COR-L47 (cell line): Measurements from ENCODE around the gene RRP1.
A peak's percentile ranks its signal among the peaks of the same experiment; 100 is the strongest.

ENCODE experiments used
- DNase-seq: peaks from one replicate; lab custom pipeline; 2025; lab: John Stamatoyannopoulos, UW

RRP1 gene

DNA sequence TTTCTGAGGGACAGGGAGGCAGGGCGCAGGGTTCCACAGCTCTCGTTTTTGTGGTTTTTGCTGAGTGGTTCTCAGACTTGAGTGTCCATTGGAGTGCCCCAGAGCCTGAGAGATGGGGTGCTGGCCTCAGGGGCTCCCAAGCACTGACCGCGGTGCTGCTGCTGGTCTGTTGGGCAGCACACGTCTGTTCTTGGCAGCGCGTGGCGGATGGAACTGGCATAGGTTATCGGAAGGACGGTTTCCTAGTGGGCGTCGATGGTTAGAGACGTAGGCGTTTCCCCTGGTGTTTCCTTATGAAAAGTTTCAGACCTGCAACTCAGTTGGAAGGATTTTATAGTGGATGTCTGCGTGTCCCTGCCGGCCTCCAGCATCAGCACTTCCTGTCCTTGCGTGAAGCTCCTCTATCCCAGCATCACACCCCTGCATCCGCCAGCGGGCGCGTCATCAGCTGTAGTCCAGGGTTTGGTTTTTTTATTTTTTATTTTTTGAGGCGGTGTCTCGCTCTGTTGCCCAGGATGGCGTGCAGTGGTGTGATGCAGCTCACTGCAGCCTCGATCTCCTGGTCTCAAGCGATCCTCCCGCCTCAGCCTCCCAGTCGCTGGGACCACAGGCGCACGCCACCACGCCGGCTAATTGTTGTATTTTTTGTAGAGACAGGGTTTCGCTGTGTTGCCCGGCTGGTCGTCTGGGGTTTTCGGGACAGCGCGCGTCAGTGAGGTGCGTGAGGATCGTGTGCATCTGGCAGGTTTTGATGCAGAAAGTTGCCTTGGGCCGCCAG is 11.8 kb downstream of the RRP1 start:
- DNase-seq: no peak

DNA sequence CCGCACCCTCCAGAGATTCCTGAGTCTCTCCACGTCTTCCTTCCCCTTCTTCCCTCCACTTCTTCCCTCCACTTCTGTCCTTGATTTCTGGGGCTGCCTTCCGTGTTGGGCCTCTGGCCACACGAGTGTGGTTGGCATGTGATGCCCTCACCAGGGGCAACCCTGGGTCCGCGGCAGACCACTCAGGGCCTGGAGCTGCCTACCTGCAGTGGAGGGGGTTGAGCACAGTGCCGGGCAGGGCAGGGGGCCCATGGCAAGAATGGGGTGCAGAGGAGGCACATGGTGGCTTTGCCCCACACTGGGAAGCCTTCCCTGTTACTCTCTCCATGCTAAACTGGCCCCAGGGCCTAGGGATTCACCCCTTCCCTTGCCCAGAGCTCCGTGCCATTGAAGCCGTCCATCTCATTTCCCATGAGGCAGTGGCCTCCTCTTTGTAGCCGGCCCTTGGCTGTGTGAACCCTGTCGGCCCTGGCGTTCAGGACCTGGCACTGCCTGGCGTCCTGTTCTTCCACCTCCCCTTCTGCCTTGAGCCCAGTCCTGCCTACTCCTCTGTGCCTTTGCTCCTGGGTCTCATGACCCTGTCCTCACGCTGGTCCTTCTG is 13.4 kb downstream of the RRP1 start:
- DNase-seq: no peak

DNA sequence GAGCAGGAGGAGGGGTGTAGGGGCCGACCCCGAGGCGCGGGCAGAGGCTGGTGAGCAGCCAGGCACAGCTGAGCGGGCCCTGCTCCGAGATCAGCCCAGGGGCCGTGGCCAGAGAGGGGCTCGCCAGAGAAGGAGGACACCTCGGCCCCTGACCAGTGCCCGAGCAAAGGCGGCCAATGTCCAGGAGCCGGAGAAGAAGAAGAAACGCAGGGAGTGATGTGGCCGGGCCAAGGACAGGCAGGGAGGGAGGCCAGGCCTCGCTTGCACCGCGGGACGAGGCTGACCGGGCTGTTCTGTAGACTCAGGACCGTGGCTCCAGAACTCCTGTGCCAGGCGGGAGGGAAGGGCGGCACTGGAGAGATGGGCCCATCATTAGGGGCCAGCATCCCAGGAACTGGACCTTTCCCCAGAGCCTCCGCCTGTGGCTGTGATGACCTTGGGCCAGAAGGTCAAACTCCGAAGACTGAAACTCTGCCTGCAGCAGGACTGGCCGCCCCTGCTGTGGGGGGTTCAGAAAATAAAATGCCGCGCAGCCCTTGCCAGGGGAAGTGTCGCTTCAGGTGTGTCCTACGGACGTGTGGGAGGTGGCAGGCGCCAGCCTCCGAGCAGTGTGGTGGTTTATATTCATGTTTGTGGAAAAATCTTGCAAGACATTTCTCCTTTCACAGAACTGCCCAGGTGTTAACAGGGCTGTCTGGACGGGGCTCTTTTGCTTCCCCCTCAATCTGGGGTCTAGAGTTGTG is 14.4 kb downstream of the RRP1 start:
- DNase-seq: no peak

DNA sequence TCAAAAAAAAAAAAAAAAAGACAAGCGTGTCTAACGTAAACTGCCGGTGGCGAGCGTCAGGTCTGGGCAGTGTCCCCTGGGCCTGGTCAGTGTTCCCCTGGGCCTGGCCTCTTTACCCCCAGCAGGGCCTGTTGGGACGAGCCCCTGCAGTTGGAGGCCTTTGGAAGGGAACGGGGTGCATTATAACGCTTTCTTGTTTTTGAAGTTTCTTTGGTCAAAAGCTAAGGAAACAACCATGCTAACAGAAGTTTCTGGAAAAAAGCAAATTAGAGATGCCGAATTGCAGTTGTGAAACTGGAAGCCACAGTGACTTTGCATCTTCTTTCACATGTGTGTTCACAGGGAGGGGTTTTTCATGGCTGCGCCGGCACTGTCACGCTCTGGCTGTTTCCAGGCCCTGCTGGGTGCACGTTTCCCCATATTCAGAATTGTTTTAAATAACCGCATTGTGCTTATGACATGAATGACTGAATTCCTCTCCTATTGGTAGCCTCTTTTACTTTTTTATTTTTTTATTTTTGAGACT is 16.0 kb downstream of the RRP1 start:
- no peak for DNase-seq

DNA sequence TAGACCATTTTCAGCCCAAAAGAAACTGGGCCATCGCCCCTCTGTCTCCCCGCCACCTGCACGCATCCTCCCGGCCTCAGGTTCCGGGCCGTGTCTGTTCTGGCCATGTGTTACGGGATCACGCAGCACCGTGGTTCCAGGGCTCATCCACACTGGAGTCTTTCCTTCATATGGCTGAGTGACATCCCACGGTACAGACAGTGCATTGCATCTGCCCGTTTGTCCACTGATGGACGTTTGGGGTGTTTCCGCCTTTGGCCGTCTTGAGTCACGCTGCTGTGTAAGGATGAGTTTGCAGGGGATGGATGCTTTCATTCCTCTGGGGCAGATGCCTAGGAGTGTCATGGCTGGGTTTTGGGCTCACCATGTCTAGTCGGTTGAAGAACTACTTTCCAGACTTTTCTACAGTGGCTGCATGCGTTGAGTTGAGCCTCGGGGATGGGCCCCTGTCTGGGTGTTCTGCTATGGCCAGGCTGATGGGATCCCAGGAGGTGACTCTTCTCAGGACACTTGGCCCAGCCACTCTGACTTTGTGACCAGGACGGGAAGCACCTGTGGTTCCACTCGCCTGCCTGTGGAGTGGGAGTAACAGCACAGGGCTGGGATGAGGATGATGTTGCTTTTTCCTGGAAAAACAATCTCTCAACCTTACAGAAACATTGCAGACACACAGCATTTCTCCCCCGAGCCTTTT is 16.8 kb downstream of the RRP1 start:
- no peak for DNase-seq

DNA sequence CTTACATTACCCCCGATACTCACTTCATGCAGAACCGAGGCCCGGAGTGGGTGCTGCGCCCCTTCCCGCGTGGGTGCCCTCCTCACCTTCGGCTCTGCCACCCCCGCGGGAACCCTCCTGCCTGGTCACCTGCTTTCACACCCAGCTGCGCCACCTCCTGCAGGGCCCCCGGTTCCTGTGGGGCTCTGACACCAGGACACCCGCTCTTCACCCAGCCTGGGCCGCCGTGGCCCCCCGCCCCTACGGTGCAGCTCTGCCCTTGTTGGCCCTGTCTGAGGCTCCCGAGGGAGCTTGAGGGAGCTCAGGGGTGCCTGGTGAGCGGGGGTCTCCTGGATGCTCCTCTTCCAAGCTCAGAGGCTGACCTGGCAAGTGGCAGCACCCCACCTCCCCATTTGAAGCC is 19.0 kb downstream of the RRP1 start:
- DNase-seq: no peak

DNA sequence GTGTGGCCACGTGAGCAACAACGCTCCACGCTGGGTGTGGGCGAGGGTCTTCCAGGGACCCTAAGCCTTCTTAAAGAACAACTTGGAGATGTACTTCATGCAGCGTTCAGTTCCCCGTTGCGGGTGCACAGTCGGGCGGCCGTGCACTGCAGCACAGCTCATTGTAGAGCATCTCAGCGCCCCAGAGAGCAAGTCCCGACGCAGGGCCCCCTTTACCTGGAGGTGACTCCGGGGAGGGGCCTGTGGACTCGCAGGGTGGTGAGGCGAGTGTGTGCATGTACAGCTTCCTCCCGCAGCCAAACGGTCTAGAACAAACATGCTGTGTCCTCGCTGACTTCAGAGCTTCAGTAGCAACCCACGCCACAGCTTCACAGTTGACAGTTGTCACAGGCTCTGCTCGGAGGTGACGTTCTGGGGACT is 19.5 kb downstream of the RRP1 start:
- DNase-seq: no peak

DNA sequence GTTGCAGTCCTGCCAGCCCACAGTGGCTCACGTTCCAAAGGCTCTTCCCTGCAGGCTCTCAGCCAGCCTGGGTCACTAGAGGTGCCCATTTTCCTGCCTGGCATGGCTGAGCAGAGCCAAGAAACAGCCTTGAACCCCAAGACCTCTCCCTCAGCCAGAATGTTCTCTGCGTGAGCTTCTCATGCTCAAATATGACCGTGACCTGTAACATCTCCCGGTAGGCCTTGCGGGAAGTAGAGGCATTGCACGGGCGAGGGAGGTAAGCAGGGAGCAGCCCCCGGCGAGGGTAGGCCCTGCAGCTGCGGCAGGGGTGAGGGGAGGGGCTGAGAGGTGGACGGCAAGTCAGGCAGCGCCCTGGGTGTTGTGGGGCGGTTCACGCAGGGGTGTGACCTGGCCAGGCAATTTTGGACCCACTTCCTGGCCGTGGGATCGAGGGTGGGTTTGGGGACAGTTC is 20.0 kb downstream of the RRP1 start:
- no peak for DNase-seq

DNA sequence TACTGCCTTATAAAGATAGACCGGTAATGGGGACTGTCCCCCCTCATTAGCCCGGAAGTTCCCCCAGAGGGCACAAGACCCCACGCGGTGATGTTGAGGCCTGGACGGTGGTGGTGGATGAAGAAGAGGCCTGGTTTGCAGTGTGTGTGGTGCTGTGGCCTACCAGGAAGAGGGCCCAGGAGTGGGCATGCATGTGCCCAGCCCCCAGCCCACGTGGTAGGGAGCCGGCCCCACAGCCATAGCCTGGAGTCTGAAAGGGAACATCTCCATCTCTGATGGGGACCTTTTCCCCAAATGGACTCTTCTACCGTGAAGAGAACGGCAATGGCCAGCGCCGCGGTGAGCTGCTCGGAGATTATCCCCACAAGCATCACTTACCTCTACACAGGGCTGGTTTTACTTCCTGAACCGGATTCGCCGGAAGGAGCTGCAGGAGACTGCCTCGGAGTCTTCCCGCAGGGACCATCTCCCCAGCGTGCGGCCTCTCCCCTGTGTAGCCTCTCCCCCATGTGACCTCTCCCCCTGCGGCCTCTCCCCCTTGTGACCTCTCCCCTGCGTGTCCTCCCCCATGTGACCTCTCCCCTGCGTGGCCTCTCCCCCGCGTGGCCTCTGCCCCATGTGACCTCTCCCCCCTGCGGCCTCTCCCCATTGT is 20.6 kb downstream of the RRP1 start:
- no peak for DNase-seq

DNA sequence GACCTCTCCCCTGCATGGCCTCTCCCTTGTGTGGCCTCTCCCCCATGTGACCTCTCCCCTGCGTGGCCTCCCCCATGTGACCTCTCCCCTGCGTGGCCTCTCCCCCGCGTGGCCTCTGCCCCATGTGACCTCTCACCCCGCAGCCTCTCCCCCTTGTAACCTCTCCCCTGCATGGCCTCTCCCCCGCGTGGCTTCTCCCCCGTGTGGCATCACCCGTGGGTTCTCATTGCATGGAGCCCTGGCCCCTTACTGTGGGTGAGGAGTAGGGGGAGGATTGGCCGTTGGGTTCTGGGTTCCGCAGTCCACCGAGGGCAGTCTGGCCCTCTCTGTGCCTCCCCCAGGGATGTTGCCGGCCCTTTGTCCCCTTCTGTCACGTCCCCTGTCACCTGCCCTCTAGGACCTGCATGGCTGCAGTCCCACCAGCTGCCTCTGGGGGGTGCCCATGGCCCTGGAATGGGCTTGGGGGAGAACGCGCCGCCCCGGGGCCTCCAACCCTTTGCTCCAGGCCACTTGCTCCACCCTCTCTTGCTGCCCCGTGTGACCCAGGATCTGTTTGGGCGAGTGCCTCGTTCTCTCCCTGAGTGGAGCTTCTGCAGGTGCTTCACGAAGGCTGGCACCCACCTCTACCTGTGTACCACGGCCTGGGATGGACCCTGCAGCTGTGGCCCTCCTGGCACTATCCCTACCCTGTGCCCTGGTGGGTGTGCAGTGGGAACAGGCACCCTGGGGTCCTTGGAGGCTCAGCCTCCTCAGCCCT is 21.3 kb downstream of the RRP1 start:
- DNase-seq: peak; percentile 64

DNA sequence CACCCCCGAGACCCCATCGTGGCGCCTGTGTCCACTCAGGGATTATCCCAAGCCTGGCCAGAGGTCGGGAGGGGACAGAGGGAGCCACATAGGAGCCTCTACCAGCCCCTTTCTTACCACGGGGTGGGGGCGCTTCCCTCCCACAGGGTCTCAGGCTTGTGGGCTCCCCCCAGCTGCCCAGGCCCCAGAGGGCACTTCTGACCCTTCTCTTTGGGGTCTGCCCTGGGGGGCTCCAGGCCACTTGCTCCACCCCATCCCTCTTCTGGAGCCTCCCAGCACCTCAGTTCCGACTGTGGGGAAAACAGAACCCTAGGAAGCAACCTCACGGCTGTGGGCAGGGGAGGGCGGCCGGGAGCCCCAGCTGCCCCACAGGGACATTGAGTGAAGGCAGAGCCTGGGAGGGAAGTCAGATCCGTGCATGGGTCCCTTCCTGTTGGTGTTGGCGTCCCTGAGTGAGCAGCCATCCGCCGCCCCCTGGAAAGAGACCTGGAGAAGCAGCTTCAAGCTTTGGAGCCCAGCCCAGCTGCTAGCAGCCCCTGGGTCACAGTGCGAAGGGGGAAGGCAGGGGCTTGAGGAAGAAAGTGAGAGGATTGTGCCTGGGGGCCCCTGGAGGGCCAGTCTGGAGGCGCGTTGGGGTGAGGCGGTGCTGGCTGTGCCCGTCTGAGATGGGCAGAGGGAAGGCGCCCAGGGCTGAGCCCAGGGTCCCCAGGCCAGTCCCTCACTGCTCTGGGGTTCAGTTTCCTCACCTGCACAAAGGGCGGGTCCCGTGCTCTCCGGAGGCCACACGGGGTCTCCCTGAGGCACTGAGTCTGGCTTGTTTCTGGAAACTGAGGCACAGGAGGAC is 22.1 kb downstream of the RRP1 start:
- DNase-seq: no peak

DNA sequence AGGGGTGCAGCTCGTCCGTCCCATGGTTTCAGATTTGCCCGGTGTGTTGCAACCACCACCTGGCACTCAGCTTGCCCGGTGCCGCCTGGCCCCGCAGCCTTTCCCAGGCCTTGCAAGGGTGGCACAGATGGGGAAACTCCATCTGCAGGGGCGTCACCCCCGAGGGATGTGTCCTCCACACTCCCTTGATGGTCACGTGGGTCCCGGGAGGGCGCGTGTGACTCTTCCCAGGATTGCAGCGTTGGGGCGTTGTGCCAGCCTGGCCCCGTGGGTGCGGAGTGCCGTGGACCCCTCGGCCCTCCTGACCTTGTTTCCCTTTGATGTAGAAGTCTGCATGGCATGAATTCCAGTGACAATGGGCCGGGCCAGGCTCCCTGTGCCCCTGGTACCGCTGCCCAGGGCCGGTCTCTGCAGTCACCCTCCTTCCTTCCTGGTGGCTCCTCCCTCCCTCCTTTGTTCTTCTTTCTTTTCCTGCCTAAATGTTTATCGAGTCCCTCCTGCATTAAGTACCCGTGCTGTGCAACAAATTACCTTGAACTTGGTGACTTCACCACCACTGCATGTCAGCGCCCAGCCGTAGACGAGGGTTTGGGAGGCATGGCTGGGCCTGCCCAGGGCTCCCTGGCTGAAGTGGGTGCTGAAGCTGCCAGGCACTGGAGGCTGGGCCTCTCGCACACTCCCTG is 22.9 kb downstream of the RRP1 start:
- no peak for DNase-seq

DNA sequence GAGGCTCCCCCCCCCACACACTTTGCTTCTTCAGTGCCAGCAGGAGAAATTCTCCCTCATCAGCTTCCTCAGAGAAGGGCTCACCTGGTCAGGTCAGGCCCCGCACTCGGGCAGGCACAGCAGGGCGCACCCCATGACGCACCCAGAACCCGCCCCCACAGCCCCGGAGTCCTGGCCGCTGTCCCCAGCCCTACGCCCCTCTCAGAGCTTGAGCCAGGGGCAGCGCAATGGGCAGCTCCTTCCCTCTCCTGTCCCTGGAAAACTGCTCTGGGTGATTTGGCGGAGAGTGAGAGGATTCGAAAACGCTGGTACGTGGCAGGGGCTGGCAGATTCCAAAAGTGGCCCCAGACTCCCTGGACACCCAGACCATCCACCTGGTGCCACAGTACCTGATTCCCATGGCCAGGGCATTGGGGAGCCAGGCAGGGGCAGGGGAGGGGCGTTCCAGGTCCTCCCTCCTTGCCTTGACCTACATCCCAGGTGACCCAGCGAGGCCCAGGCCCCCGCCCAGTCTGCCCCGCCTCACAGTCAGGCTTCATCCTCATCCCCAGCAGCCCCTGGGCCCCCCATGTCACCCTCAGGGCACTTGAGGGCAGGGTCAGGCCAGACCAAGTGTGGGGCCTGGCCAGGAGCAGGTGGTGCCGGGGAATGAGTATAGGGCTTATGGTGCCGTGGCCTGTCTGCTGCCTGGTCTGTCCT is 23.7 kb downstream of the RRP1 start:
- no peak for DNase-seq

DNA sequence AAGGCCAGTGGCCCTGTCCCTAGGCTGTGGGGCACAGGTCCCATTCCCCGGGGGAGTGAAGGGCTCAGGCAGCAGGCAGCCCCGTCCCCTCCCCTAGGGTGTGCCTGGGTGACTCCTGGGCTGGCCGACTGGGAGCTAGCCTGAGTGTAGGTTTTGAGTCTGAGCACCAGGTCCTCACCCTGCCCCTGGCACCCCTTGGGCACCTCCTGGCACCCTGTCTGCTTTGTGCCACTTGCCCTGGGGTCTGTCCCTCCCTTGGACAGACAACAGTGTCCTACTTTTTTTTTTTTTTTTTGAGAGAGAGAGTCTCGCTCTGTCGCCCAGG is 24.2 kb downstream of the RRP1 start:
- DNase-seq: no peak

DNA sequence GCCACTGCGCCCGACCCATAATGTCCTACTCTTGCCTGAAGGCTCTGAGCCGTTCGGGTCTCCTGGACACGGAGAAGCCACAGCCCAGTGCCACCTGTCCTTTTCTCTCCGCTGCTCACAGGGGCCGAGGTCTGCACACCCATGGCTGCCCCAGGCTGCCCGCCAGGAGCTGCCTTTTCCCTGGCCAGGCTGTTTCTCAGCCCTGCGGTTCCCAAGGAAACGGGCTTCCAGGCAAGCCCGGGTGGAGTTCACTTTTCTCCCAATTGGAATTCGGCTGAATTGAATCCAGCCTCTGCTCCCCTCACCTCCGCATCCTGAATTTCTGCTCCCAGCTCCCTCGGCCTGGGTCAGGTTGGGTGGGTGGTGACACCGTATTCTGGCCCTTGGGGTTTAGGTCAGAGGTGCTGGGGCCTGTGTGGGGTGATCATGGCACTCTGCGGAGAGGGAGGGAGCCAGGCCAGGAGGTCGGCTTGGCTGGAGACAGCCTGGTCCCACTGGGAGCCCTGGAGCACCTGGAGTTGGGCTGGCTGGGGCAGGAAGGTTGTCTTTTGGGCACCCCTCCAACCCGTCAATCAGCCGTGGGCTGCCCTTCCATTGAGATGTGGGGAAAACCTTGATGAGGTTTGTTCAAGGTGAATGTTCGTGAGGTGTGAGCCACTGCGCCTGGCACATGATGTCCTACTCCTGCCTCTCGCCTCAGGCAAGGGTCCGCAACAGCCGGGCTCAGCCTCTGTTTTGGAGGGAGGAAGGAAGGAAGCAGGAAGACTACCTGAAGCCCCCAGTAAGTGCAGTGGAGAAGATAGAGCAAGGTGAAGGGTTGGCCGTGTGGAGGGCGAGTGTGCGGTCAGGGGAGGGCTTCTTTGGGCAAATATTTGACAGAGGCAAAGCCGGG is 25.1 kb downstream of the RRP1 start:
- DNase-seq: no peak

DNA sequence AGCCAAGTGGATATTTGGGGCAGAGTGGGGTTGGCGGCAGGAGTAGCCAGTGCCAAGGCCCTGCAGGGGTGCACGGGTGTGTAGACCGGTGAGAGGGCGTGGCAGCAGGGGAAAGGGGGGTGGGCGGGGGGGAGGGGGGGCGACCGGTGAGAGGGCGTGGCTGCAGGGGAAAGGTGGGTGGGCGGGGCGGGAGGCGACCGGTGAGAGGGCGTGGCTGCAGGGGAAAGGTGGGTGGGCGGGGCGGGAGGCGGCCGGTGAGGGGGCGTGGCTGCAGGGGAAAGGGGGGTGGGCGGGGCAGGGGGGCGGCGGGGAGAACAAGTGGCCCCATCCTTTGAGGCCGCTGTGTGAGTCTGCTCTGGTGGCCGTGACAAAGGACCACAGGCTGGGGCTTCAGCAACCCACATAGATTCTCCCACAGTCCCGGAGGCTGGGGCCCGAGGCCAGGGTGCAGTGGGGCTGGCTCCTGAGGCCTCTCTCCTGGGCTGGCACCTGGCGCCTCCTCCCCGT is 25.8 kb downstream of the RRP1 start:
- peak; percentile 38 for DNase-seq

DNA sequence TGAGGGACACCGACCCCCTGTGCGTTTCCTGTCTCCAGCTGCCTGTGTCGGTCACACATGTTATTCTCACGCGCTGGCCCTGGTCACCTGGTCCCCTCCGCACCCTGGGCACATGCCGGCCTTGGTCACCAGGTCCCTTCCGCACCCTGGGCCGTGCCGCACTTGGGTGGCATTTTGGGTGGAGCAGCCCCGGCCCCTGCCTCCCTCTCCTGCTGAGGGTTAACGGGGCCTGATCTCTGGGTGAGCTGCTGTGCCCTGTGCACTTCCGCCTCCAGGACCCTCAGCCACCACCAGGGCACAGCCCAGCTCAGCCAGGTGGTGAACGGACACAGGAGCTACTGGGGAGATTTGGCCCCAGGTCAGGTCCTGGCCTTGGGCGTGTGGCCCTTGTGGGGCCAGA is 26.6 kb downstream of the RRP1 start:
- DNase-seq: no peak

DNA sequence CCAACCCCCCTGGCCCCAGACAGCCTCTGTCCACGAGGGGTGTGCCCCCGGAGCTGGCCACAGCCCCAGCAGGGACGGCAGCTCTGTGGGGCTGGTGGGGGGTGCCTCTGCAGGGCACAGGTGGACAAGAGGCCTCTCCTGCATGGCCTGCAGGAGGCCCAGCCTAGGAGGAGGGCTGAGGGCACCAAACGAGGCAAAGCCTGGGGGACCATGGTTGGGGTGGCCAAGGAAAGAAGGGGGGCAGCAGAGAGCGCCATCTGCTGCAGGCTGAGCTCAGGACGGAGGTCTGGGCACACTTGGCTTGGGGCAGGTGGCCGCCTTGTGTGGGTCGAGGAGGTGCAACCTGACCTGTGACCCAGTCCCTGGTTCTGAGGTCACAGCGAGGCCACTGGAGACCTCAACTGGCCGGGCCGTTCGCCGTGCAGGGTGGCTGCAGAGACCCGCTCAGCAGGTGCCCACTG is 27.3 kb downstream of the RRP1 start:
- no peak for DNase-seq
